ENCODE measurements around the gene APMAP. TPM values are rescaled to one million over a fixed set of nuclear protein-coding genes. Genes with fewer than 3 reads are reported as not detected.

APMAP gene
- total and polyA plus RNA-seq, 9 of the 15 experiments (the other 6 are each of a cell fraction or from before 2014, with no cell fraction given), result 6.7 to 18.2 (median 14.4) TPM

DNA sequence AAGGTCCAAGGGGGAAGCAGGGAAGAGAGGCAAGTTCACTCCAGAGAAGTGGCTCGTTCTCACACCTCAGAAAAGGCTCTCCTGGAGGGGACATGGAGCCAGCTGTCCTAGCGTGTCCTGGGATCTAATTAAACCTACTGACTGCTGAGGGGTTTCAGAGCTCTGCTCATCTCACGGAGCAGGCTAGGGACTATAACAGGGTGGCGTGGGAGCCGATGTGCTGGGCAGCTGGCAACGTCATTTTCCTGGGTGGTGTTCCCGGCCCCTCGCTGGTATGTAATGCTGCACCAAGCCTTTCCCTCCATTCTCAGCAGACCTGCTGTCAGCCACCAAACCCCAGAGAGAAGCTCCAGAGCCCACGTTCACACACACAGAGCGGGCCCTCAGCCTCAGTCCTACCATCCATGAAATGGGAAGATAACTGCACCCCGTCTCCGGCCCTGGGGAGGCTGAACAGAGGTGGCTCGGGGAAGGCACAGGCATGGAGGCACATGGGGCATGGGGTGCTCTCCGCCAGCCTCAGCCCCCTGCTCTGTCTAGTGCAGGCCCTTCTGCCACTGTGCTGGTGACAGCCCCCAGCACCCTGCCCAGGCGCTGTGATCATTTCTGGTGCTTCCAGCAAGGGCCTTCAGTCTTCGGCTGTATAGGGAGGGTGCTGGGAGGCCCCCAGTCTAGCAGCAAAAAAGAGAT lies 41.6 kb downstream of the APMAP start:
- H3K9me1 ChIP-seq (ENCODE audit: control insufficient read depth, insufficient read depth, low read length), result no peaks in the 10 kb centered on the region
- H4K20me1 ChIP-seq (replicated peaks; ENCODE audit: control insufficient read depth, insufficient read depth, low read length), result no peaks in the 10 kb centered on the region
- peaks cover 0 to 12% of the 10 kb centered on the region in 2 experiments; a peak in 3 of 5 replicates for H3K4me1 ChIP-seq (replicated peaks in 1 of 2; ENCODE audit: control insufficient read depth in 2 of 2, insufficient read depth in 2 of 2, low read length in 2 of 2)
- no peaks in the 10 kb centered on the region for H3K9me3 ChIP-seq (replicated peaks; ENCODE audit: control insufficient read depth, insufficient read depth, low read depth, low read length)
- no peak overlapping the region for H3K9ac ChIP-seq (ENCODE audit: insufficient read depth in 1 of 2, low read depth in 2 of 2, low read length in 2 of 2)
- no peaks in the 10 kb centered on the region; a peak in 1 of 5 replicates for H3K27me3 ChIP-seq (ENCODE audit: control insufficient read depth in 2 of 2, insufficient read depth in 2 of 2, low read length in 2 of 2)
- in situ Hi-C loops (cut with MboI) (no loop called here), intact Hi-C loops (cut with micrococcal nuclease) (no loop called here)
- CTCF ChIA-PET (ENCODE audit: low intra/inter-chr PET ratio), result no interaction called here
- POLR2A ChIA-PET, result interaction anchor here (0.5 to 0.6 kb wide), 2 partner anchors 76 to 834 kb away, joined by 3 to 4 read pairs; no protein-coding TSS in a partner anchor
- TF ChIP-seq RBM25 (IDR thresholded peaks at IDR 0.05; ENCODE audit: low read depth, low read length, severe bottlenecking) (peak; percentile 37), ZNF668 (CRISPR knock-in tag; IDR thresholded peaks at IDR 0.05) (no peak), CBX8 (IDR thresholded peaks at IDR 0.05; ENCODE audit: borderline replicate concordance, extremely low read depth, low read depth, low read length, poor library complexity, severe bottlenecking) (no peak), CBX1 (IDR thresholded peaks at IDR 0.05; ENCODE audit: low read depth) (peak; percentile 24; the same call in 1 of the 2 replicates), TEAD2 (tag; IDR thresholded peaks at IDR 0.05) (no peak), SMAD3 (CRISPR knock-in tag; conservative IDR thresholded peaks at IDR 0.05) (no peak), ZBED1 (IDR thresholded peaks at IDR 0.05) (no peak)
- TF ChIP-seq, protein P1, sequence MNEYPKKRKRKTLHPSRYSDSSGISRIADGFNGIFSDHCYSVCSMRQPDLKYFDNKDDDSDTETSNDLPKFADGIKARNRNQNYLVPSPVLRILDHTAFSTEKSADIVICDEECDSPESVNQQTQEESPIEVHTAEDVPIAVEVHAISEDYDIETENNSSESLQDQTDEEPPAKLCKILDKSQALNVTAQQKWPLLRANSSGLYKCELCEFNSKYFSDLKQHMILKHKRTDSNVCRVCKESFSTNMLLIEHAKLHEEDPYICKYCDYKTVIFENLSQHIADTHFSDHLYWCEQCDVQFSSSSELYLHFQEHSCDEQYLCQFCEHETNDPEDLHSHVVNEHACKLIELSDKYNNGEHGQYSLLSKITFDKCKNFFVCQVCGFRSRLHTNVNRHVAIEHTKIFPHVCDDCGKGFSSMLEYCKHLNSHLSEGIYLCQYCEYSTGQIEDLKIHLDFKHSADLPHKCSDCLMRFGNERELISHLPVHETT (CRISPR knock-in tag; conservative IDR thresholded peaks at IDR 0.05 in 1 of 2, IDR thresholded peaks at IDR 0.05 in 1 of 2), result no peak
- DNase-seq (ENCODE audit: extremely low read depth in 1 of 4, low spot score in 3 of 4), result no peak
- no peak overlapping the region for H3K4me3 ChIP-seq
- no peak for ATAC-seq
- no peaks in the 10 kb centered on the region for H3K36me3 ChIP-seq (ENCODE audit: control insufficient read depth, insufficient read depth, low read length)
- no peak for FAIRE-seq
- 6% methylated on average over 13 of the region's 16 CpGs for WGBS (ENCODE audit: insufficient coverage, low coverage, missing lambda C conversion rate)
- H3K4me2 ChIP-seq (ENCODE audit: insufficient read depth, low read length), result no peak overlapping the region
- BruUV-seq (replicated peaks), result no TSS peak
- no peak overlapping the region for H3K27ac ChIP-seq (ENCODE audit: extremely low read depth, low read depth, low read length)
- no peaks in the 10 kb centered on the region for H3K79me2 ChIP-seq (ENCODE audit: control insufficient read depth, insufficient read depth, low read length)
- H2AFZ ChIP-seq (ENCODE audit: low read depth, low read length), result no peak overlapping the region

All from K562 (cell line).